Measurements from ENCODE around the gene VTI1A.

The VTI1A gene

GRCh38 chr10:112593023-112593422, 146.0 kb downstream of the VTI1A start:
- DNase-seq, result no peak

GRCh38 chr10:112601214-112602090, 154.4 kb downstream of the VTI1A start:
- no peak for DNase-seq

- DNase-seq, result no peak
Observed at GRCh38 chr10:112603062-112603461, 156.0 kb downstream of the VTI1A start.

GRCh38 chr10:112605063-112605462, 158.0 kb downstream of the VTI1A start:
- DNase-seq, result no peak

GRCh38 chr10:112607506-112607905, 160.5 kb downstream of the VTI1A start:
- no peak for DNase-seq

- no peak for DNase-seq
Observed at GRCh38 chr10:112613620-112614019, 166.6 kb downstream of the VTI1A start.

- DNase-seq, result no peak
Observed at GRCh38 chr10:112614072-112614471, 167.1 kb downstream of the VTI1A start.

- no peak for DNase-seq
Observed at GRCh38 chr10:112614586-112614985, 167.6 kb downstream of the VTI1A start.

- DNase-seq, result no peak
Observed at GRCh38 chr10:112615269-112615668, 168.3 kb downstream of the VTI1A start.

GRCh38 chr10:112616647-112617046, 169.6 kb downstream of the VTI1A start:
- DNase-seq, result no peak

GRCh38 chr10:112618814-112619213, 171.8 kb downstream of the VTI1A start:
- DNase-seq, result no peak

- no peak for DNase-seq
Observed at GRCh38 chr10:112619556-112619955, 172.5 kb downstream of the VTI1A start.

- no peak for DNase-seq
Observed at GRCh38 chr10:112622786-112623185, 175.8 kb downstream of the VTI1A start.

- no peak for DNase-seq
Observed at GRCh38 chr10:112624546-112625048, 177.6 kb downstream of the VTI1A start.

GRCh38 chr10:112628951-112629609, 182.1 kb downstream of the VTI1A start:
- DNase-seq, result no peak

- DNase-seq, result no peak
Observed at GRCh38 chr10:112631501-112632400, 184.7 kb downstream of the VTI1A start.

GRCh38 chr10:112634096-112634830, 187.2 kb downstream of the VTI1A start:
- no peak for DNase-seq

GRCh38 chr10:112637901-112638300, 190.9 kb downstream of the VTI1A start:
- no peak for DNase-seq

GRCh38 chr10:112639298-112639697, 192.3 kb downstream of the VTI1A start:
- no peak for DNase-seq

- DNase-seq, result no peak
Observed at GRCh38 chr10:112640638-112641037, 193.6 kb downstream of the VTI1A start.

GRCh38 chr10:112643600-112644264, 196.7 kb downstream of the VTI1A start:
- no peak for DNase-seq

- DNase-seq, result no peak
Observed at GRCh38 chr10:112644265-112644645, 197.2 kb downstream of the VTI1A start.
